ENCODE results near the gene SUPT3H.

The SUPT3H gene

GRCh38 chr6:45127185-45127584, 250.5 kb downstream of the SUPT3H start:
- Histone ChIP-seq H3K27ac (no peak overlapping the region), H3K4me3 (no peak overlapping the region)
- DNase-seq (ENCODE audit: low spot score), result no peak
- no peak for TF ChIP-seq CTCF (IDR thresholded peaks at IDR 0.05)

GRCh38 chr6:45126033-45126432, 251.7 kb downstream of the SUPT3H start:
- Histone ChIP-seq H3K27ac (no peak overlapping the region), H3K4me3 (no peak overlapping the region)
- DNase-seq (ENCODE audit: low spot score), result no peak
- no peak for TF ChIP-seq CTCF (IDR thresholded peaks at IDR 0.05)

- H3K27ac ChIP-seq, result no peak overlapping the region
- no peak for DNase-seq (ENCODE audit: low spot score)
- H3K4me3 ChIP-seq, result no peak overlapping the region
- no peak for TF ChIP-seq CTCF (IDR thresholded peaks at IDR 0.05)
Measured at GRCh38 chr6:45123023-45123422, 254.7 kb downstream of the SUPT3H start.

GRCh38 chr6:45118754-45119153, 259.0 kb downstream of the SUPT3H start:
- TF ChIP-seq CTCF (IDR thresholded peaks at IDR 0.05), result no peak
- H3K4me3 ChIP-seq, result no peak overlapping the region
- DNase-seq (ENCODE audit: low spot score), result no peak
- no peak overlapping the region for H3K27ac ChIP-seq

- Histone ChIP-seq H3K27ac (no peak overlapping the region), H3K4me3 (no peak overlapping the region)
- no peak for TF ChIP-seq CTCF (IDR thresholded peaks at IDR 0.05)
- no peak for DNase-seq (ENCODE audit: low spot score)
Measured at GRCh38 chr6:45116714-45117410, 260.9 kb downstream of the SUPT3H start.

GRCh38 chr6:45115696-45116095, 262.0 kb downstream of the SUPT3H start:
- TF ChIP-seq CTCF (IDR thresholded peaks at IDR 0.05), result no peak
- H3K27ac ChIP-seq, result no peak overlapping the region
- H3K4me3 ChIP-seq, result no peak overlapping the region
- DNase-seq (ENCODE audit: low spot score), result no peak

- Histone ChIP-seq H3K27ac (no peak overlapping the region), H3K4me3 (no peak overlapping the region)
- DNase-seq (ENCODE audit: low spot score), result no peak
- TF ChIP-seq CTCF (IDR thresholded peaks at IDR 0.05), result no peak
Measured at GRCh38 chr6:45112711-45113110, 265.0 kb downstream of the SUPT3H start.
